PC-3 (cell line): ENCODE measurements around the gene S100A14. TPM values are rescaled to one million over a fixed set of nuclear protein-coding genes. Genes with fewer than 3 reads are reported as not detected.

Experiments
- ATAC-seq: fragments of 200-7000 bp; cut with Tn5 transposase; 2 replicates; pipeline ENCODE4 v1.9.1; 2020; ENCODE audit warnings: mild to moderate bottlenecking, moderate library complexity
- BruUV-seq: library from RNA; stranded (reverse); fragments of 400-500 nt; replicated peaks from 2 replicates; lab custom pipeline; 2021; lab: Mats Ljungman, UMichigan
- CTCF ChIA-PET: fragments of 300-600 bp; sonication (Branson Sonifier 250); formaldehyde crosslinking; loops from one replicate; lab custom pipeline; 2022; ENCODE audit warnings: antibody characterized with exemption; lab: Charles Lee
- POLR2A ChIA-PET: fragments of 300-600 bp; sonication (Branson Sonifier 250); formaldehyde crosslinking; loops from one replicate; lab custom pipeline; 2022; ENCODE audit warnings: antibody characterized with exemption; ENCODE audit not compliant: unreplicated experiment; lab: Charles Lee
- DNase-seq: peaks from one replicate; pipeline ENCODE4 v3.0.0-alpha.2; 2015
- H2AFZ ChIP-seq: fragments of 300-600 bp; sonication (generic); 2 replicates; pipeline ENCODE4 v1.6.0; 2016; ENCODE audit warnings: antibody characterized with exemption, low read length
- H3F3A ChIP-seq: fragments of 300-600 bp; sonication (generic); one replicate; pipeline ENCODE4 v1.6.0; 2017; ENCODE audit warnings: antibody characterized with exemption, low read length, control low read depth, mild to moderate bottlenecking; ENCODE audit not compliant: unreplicated experiment
- H3K27ac ChIP-seq: fragments of 300-600 bp; sonication (generic); 2 replicates; pipeline ENCODE4 v1.5.1; 2016; ENCODE audit warnings: mild to moderate bottlenecking, low read length
- H3K27me3 ChIP-seq: fragments of 300-600 bp; sonication (generic); 2 replicates; pipeline ENCODE4 v1.6.1; 2016; ENCODE audit warnings: low read length, mixed read lengths
- H3K36me3 ChIP-seq: fragments of 300-600 bp; sonication (generic); 2 replicates; pipeline ENCODE4 v1.6.1; 2016; ENCODE audit warnings: low read depth, mixed run types, low read length, mixed read lengths
- H3K4me1 ChIP-seq: fragments of 300-600 bp; sonication (generic); 2 replicates; pipeline ENCODE4 v1.5.1; 2016; ENCODE audit warnings: low read length; ENCODE audit not compliant: insufficient read depth
- H3K4me2 ChIP-seq: fragments of 300-600 bp; sonication (generic); 2 replicates; pipeline ENCODE4 v1.6.0; 2016; ENCODE audit warnings: low read length
- H3K4me3 ChIP-seq: fragments of 300-600 bp; sonication (generic); 2 replicates; pipeline ENCODE4 v1.5.1; 2016; ENCODE audit warnings: mild to moderate bottlenecking, low read length, mixed read lengths
- H3K79me2 ChIP-seq: fragments of 300-600 bp; sonication (generic); 2 replicates; pipeline ENCODE4 v1.6.1; 2017; ENCODE audit warnings: low read length, mixed read lengths
- H3K9ac ChIP-seq: fragments of 300-600 bp; sonication (generic); 2 replicates; pipeline ENCODE4 v1.6.0; 2016; ENCODE audit warnings: mild to moderate bottlenecking, low read length
- H3K9me2 ChIP-seq: fragments of 300-600 bp; sonication (generic); replicated peaks from 2 replicates; pipeline ENCODE4 v1.6.1; 2016; ENCODE audit warnings: mixed run types, low read length, mixed read lengths
- H3K9me3 ChIP-seq: fragments of 300-600 bp; sonication (generic); 2 replicates; pipeline ENCODE4 v1.6.1; 2016; ENCODE audit warnings: low read length, mixed read lengths
- H4K20me1 ChIP-seq: fragments of 300-600 bp; sonication (generic); 2 replicates; pipeline ENCODE4 v1.6.1; 2016; ENCODE audit warnings: low read length, mixed read lengths
- EZH2 ChIP-seq: fragments of 300-600 bp; sonication (generic); IDR thresholded peaks from one replicate; pipeline ENCODE4 v1.6.1; 2017; ENCODE audit warnings: antibody characterized with exemption, mild to moderate bottlenecking, low read length; ENCODE audit not compliant: unreplicated experiment
- EZH2phosphoT487 ChIP-seq: fragments of 300-600 bp; sonication (generic); IDR thresholded peaks from 2 replicates; pipeline ENCODE4 v1.6.1; 2018; ENCODE audit warnings: mild to moderate bottlenecking, antibody characterized with exemption, low read length, borderline replicate concordance
- intact Hi-C: fragments of 100-400 bp; cut with micrococcal nuclease; formaldehyde crosslinking; loops from 2 replicates; pipeline ENCODE4 v1.9.0; 2023
- total RNA-seq: library from RNA; depleted of rRNA; stranded (reverse); fragments of >200 nt; gene quantifications from 2 replicates; pipeline ENCODE4 v1.2.3, GENCODE V29; 2014
- TF ChIP-seq, protein P1 (sequence below): fragments of 300-600 bp; sonication (generic); conservative IDR thresholded peaks from 2 replicates; pipeline ENCODE4 v1.5.1; 2017; ENCODE audit warnings: antibody characterized with exemption, low read depth, mild to moderate bottlenecking, low read length

S100A14 gene
- total RNA-seq, 1 experiment from 2014 or later, result 462 TPM

DNA sequence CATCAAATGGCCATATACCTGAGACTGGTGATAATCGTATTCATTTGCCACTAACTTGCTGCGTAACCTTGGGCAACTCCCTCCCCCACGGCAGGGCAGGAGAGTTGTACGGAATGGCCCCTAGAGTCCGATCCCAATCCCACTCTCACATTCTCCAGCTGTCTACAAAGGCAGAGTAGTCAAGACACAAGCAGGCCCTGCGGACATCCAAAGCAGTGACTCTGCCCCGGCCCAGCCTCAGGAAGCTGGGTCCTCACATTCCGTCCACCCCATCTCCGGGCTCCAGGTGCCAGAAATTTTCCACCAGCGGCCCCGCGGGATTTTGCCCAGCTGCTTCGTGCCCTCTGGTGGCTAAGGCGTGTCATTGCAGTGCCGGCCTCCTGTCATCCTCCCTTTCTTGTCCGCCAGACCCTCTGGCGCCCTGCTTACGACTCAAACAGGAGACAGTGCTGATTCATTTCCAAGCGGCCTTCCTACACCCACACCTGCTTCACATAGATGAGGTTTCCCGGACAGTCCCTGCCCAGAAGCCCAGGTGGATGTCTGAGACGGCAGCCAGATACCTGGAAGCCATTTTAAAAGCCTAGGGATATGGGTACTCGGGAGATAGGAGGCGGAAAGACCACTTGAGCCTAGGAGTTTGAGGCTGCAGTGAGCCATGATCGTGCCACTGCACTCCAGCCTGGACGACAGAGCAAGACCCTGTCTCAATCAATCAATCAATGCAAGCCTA lies 47.6 kb downstream of the S100A14 start:
- Histone ChIP-seq H3K36me3 (no peaks in the 10 kb centered on the region), H3K27me3 (no peaks in the 10 kb centered on the region), H2AFZ (peak overlapping the region; percentile 39; the same call in 1 of the 2 replicates), H3K4me3 (peak overlapping the region; percentile 37), H3K9ac (peak overlapping the region; percentile 94), H3K4me2 (peak overlapping the region; percentile 73), H3K27ac (peak overlapping the region; percentile 100), H3F3A (peaks cover 8% of the 10 kb centered on the region), H3K4me1 (peaks cover 74% of the 10 kb centered on the region), H3K79me2 (peaks cover 24% of the 10 kb centered on the region), H3K9me3 (no peaks in the 10 kb centered on the region), H3K9me2 (no peaks in the 10 kb centered on the region), H4K20me1 (no peaks in the 10 kb centered on the region)
- CTCF ChIA-PET, result interaction anchor here (0.6 to 1.7 kb wide), 10 partner anchors 23 to 190 kb away, joined by 3 to 24 read pairs (median 4); partner anchors contain the start of genes S100A13, S100A16, S100A4 and S100A5
- POLR2A ChIA-PET, result interaction anchor here (0.6 to 1.8 kb wide), 9 partner anchors 28 to 215 kb away, joined by 3 to 47 read pairs (median 8); partner anchors contain the start of genes CHTOP, S100A16, S100A5 and S100A6
- ATAC-seq (peak; percentile 25), DNase-seq (peak; percentile 99)
- BruUV-seq, result no TSS peak
- TF ChIP-seq, protein P1, sequence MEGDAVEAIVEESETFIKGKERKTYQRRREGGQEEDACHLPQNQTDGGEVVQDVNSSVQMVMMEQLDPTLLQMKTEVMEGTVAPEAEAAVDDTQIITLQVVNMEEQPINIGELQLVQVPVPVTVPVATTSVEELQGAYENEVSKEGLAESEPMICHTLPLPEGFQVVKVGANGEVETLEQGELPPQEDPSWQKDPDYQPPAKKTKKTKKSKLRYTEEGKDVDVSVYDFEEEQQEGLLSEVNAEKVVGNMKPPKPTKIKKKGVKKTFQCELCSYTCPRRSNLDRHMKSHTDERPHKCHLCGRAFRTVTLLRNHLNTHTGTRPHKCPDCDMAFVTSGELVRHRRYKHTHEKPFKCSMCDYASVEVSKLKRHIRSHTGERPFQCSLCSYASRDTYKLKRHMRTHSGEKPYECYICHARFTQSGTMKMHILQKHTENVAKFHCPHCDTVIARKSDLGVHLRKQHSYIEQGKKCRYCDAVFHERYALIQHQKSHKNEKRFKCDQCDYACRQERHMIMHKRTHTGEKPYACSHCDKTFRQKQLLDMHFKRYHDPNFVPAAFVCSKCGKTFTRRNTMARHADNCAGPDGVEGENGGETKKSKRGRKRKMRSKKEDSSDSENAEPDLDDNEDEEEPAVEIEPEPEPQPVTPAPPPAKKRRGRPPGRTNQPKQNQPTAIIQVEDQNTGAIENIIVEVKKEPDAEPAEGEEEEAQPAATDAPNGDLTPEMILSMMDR, result peak; percentile 99
- TF ChIP-seq EZH2phosphoT487, result no peak
- intact Hi-C loops, result loop anchor here (1.0 kb wide), 3 partner anchors 35 to 216 kb away; no protein-coding TSS in a partner anchor

DNA sequence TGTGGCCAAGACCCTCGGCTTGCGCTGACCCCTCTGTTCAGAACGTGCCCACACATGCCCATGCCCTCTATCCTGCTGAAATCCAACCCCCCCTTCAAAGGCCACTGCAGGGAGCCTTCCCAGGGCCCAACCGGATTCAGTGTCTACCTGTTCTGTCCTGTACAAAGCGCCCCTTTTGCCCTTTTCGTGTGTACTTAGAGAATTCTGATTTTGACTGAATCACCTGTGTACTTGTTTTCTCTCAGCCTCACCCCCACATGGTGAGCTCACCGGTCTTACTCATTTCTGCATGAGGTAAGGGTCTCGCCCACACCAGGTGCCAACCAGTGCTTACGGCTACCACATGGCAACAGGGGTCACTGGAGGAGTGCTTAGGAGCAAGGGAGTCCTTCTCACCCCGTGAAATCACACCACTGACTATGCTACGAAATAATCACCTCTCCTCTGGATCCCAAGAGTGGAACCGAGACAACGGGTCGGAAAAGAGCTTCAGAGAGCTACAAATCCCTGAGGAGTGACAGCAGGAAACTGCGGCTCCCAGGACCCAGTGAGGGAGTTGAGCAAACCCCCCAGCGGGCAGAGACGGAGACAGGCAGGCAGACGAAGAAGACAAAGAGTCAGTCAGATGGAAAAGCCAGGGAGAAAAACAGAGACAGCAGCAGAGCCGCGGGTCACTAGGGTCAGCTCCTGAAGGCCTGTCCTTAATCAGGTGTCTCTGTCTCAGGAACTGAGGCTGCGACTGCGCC lies 48.3 kb downstream of the S100A14 start:
- Histone ChIP-seq H3K9ac (peak overlapping the region; percentile 94), H3K4me3 (peak overlapping the region; percentile 37), H3K79me2 (peaks cover 31% of the 10 kb centered on the region), H3K9me2 (no peaks in the 10 kb centered on the region), H3K27me3 (no peaks in the 10 kb centered on the region), H3K27ac (peak overlapping the region; percentile 100), H3K4me2 (peak overlapping the region; percentile 73), H3K4me1 (peaks cover 69% of the 10 kb centered on the region), H3K9me3 (no peaks in the 10 kb centered on the region), H4K20me1 (no peaks in the 10 kb centered on the region), H3F3A (peaks cover 8% of the 10 kb centered on the region), H3K36me3 (no peaks in the 10 kb centered on the region), H2AFZ (peak overlapping the region; percentile 3; the same call in 1 of the 2 replicates)
- POLR2A ChIA-PET, result interaction anchor here (0.5 to 1.8 kb wide), 8 partner anchors 27 to 68 kb away, joined by 4 to 47 read pairs (median 7); partner anchors contain the start of genes CHTOP, S100A16, S100A5 and S100A6
- TF ChIP-seq, protein P1, result no peak
- TF ChIP-seq EZH2 (no peak), EZH2phosphoT487 (no peak)
- intact Hi-C loops, result loop anchor here (1.0 kb wide), 3 partner anchors 34 to 215 kb away; no protein-coding TSS in a partner anchor
- DNase-seq (peak; percentile 98), ATAC-seq (peak; percentile 10)
- BruUV-seq, result TSS peak; percentile 71
- CTCF ChIA-PET, result interaction anchor here (0.6 to 1.7 kb wide), 12 partner anchors 23 to 190 kb away, joined by 3 to 24 read pairs (median 4); partner anchors contain the start of genes S100A13, S100A16, S100A4 and S100A5
